IPS-NIHi11 (cell line): ENCODE results near the gene NF2.
A peak's percentile ranks its signal among the peaks of the same experiment; 100 is the strongest.
"Not testable (repeated sequence)": the region's sequence is repeated elsewhere in the genome, so short reads cannot be mapped to it uniquely, and the experiment has no call there.

Experiments
- DNase-seq: peaks from one replicate; pipeline ENCODE4 v3.0.0; 2012; ENCODE audit warnings: mixed read lengths, low spot score

Gene NF2

GRCh38 chr22:29603358-29604075, at the start of gene NF2:
TSS of gene NF2 (plus strand) at chr22:29603633. CDS start at chr22:29603999, 366 bp downstream.
- peak; percentile 99 for DNase-seq

GRCh38 chr22:29555065-29555644, 48.3 kb upstream of the NF2 start:
- no peak for DNase-seq

- DNase-seq: no peak
Observed at GRCh38 chr22:29559030-29559429, 44.4 kb upstream of the NF2 start.

- DNase-seq: no peak
Observed at GRCh38 chr22:29559853-29560252, 43.6 kb upstream of the NF2 start.

GRCh38 chr22:29563652-29564460, 39.6 kb upstream of the NF2 start:
- no peak for DNase-seq

DNA sequence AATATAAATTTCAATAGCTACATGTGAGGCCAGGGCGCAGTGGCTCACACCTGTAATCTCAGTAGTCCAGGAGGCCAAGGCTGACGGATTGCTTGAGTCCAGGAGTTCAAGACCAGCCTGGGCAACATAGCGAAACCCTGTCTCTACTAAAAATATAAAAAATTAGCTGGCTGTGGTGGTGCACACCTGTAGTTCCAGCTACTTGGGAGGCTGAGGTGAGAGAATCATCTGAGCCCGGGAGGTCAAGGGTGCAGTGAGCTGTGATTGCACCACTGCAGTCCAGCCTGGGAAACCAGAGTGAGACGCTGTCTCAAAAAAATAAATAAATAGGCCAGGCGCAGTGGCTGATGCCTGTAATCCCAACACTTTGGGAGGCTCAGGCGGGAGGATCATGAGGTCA, 36.9 kb upstream of the NF2 start:
- DNase-seq: not testable (repeated sequence)

DNA sequence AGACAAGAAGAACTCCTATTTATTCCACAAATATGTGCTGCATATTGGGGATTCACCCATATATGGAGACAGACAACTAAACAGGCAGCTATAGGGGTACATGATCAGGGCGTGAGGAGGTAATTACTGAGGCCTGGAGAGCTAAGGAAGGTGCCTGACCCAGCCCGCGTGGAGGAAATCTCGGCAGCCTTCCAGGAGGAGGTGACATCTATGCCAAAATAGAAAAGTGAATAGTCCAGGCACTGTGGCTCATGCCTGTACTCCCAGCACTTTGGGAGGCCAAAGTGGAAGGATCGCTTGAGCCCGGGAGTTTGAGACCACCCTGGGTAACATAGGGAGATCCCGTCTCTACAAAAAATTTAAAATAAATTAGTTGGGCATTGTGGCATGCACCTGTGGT, 36.1 kb upstream of the NF2 start:
- DNase-seq: no peak

DNA sequence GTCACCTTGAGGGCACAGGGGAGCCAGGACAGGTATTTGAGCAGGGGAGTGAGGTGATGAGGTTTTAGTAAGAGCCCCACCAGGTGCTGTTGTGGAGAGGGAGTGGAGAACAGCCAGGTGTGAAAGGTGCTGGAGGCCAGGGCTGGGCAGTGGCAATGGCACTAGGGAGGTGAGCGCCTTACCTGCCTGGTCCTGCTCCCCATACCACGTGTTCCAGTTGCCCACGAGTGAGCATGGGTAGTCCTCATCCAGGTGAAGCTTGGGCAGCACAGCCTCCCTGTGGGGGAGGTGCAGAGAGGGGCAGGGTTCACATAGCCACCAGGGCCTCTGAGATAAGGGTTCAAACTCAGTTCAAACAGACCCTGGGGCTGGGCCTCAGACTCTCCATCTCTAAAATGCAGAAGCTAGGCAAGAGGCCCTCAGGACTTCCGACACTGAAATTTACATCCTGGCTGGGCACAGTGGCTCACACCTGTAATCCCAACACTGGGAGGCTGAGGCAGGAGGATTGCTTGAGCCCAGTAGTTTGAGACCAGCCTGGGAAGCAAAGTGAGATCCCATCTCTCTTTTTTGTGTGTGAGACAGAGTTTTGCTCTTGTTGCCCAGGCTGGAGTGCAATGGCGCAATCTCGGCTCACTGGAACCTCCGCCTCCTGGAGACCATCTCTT, 34.3 kb upstream of the NF2 start:
- DNase-seq: no peak

GRCh38 chr22:29570456-29570855, 33.0 kb upstream of the NF2 start:
- DNase-seq: no peak

DNA sequence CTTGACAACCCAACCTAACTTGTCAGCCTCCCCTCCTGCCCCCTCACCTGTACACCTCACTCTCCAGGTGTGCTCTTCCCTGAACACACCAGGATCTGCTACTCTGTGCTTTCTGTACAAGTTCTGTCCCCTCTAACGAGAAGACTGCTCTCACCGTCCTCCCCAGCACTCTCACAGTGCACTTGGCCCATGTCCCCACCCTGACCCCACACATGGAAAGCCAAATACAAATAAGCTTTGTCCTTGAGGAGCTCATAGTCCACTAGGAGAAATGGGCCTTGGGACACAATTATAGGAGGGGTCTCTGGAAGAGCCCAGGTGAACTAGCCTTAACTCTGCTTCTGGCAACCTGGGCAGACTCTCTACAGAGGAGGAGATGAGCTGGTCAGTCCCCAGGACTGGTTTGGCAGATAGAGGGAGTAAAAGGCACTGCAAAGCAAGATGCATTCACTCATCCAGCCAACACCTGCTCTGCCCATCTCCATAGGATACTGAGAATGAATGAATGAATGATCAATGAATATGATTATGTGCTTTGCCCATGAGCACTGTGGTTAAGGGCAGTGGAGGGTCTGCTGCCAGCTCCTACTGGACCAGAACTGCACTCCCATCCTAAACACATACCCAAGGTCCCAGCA, 32.4 kb upstream of the NF2 start:
- DNase-seq: no peak

- no peak for DNase-seq
Observed at GRCh38 chr22:29574762-29575450, 28.5 kb upstream of the NF2 start.

DNA sequence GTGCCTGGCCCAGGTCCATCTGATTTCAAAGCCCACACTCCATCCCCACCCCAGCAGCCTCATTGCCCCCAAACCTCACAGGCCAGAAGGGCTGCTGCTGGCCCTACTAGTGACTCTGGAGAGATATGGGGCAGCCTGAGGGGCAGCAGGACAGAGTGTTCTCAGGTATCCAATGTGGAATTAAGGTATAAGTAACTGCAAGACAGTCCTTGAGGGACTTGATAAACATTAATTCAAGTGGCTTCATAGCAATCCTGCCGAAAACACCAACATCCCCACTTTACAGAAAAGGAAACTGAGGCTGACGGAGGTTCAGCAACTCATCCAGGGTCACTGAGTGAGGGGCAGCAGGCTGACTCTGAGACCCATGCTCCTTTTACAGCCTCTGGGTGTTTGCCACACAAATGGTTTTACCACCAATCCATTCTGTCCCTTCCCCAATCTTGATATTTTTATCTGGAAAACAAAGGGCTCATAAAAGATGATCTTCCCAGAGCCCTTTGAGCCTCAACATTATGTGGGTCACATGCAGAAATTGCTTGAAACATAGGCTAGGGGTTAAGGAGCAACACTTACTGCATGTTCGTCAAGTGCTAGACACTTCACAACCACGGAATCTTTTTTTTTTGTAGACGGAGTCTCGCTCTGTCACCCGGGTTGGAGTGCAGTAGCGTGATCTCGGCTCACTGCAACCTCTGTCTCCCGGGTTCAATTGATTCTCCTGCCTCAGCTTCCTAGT, 24.8 kb upstream of the NF2 start:
- DNase-seq: no peak

GRCh38 chr22:29580200-29580810, 23.1 kb upstream of the NF2 start:
- peak; percentile 43 for DNase-seq

- no peak for DNase-seq
Observed at GRCh38 chr22:29581799-29582198, 21.6 kb upstream of the NF2 start.

DNA sequence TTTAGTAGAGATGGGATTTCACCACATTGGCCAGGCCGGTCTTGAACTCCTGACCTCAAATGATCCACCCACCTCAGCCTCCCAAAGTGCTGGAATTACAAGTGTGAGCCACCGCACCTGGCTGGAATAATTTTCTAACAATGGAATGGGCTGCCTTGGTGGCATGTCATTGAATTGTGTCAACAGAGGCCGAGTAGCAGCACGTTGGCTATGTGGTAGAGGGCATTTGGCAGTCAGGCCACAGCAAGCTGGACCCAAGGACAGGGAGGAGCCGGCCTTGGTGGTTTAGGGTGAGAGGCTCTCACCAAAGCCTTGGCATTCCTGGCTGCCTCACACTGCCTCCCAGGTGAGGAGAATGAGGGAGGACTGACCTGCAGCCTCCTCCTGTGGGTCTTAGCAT, 18.5 kb upstream of the NF2 start:
- no peak for DNase-seq

- not testable (repeated sequence) for DNase-seq
Observed at GRCh38 chr22:29586193-29586705, 17.2 kb upstream of the NF2 start.

GRCh38 chr22:29587938-29588699, 15.3 kb upstream of the NF2 start:
- no peak for DNase-seq

GRCh38 chr22:29593923-29594322, 9.5 kb upstream of the NF2 start:
- DNase-seq: no peak

GRCh38 chr22:29594447-29594846, 9.0 kb upstream of the NF2 start:
- not testable (repeated sequence) for DNase-seq
